IPS-18a (cell line): Measurements from ENCODE around the gene PTPRN2.
"Not testable (repeated sequence)": the region's sequence is repeated elsewhere in the genome, so short reads cannot be mapped to it uniquely, and the experiment has no call there.

Experiments
- H3K27ac ChIP-seq: one replicate; pipeline ENCODE4 v1.5.1; 2013; ENCODE audit warnings: low read length
- H3K27me3 ChIP-seq: one replicate; pipeline ENCODE4 v1.6.1; 2013; ENCODE audit warnings: mild to moderate bottlenecking, low read length; ENCODE audit not compliant: control insufficient read depth, insufficient read depth
- H3K36me3 ChIP-seq: one replicate; pipeline ENCODE4 v1.6.1; 2013; ENCODE audit warnings: low read depth, low read length; ENCODE audit not compliant: control insufficient read depth
- H3K4me1 ChIP-seq: one replicate; pipeline ENCODE4 v1.6.1; 2013; ENCODE audit warnings: low read depth, low read length; ENCODE audit not compliant: control insufficient read depth
- H3K4me3 ChIP-seq: one replicate; pipeline ENCODE4 v1.5.1; 2013; ENCODE audit warnings: low read length
- H3K9ac ChIP-seq: one replicate; pipeline ENCODE4 v1.6.1; 2013; ENCODE audit warnings: mild to moderate bottlenecking, low read length, moderate library complexity
- H3K9me3 ChIP-seq: one replicate; pipeline ENCODE4 v1.6.1; 2013; ENCODE audit warnings: low read depth, low read length; ENCODE audit not compliant: control insufficient read depth

The PTPRN2 gene

DNA sequence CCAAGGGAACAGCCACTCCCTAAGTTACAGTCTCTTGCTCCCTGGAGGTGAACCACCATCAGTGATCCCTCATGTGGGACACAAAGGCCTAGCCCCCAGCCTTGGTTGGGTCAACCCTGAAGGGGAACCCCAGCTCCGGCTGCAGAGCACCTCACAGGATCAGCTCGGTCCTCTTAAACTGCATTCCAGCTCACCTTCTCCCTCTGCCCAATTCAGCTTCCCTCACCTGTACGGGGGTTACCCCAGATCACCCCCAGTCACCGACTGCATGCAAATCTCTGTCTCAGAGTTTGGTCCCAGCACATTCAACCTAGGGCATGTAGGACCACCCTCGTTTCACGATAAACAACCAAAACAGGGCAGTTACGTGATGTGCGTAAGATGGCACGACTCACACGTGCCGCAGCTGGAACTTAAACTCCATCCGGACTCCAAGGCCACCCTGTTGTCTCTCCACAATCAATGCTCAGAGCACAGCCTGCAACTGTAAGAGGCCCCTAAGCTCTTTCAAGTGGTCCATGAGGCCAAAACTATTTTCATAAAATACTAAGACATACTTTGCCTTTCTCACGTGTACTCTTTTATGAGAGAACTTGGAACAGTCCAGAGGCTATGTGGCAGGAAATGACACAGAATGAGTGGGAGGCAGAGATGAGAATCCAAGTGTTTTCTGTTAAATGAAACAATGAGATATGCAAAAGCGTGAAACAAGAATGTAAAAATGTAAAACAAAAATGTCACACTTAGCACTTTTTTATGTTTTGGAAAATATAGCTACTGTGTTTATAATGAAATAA lies 285.2 kb downstream of the PTPRN2 start:
- no peaks in the 10 kb centered on the region for H3K36me3 ChIP-seq
- H3K9me3 ChIP-seq, result peaks cover 3% of the 10 kb centered on the region
- H3K9ac ChIP-seq, result no peak overlapping the region
- peaks cover 35% of the 10 kb centered on the region for H3K4me1 ChIP-seq
- H3K27ac ChIP-seq, result no peak overlapping the region
- no peak overlapping the region for H3K4me3 ChIP-seq
- no peaks in the 10 kb centered on the region for H3K27me3 ChIP-seq

DNA sequence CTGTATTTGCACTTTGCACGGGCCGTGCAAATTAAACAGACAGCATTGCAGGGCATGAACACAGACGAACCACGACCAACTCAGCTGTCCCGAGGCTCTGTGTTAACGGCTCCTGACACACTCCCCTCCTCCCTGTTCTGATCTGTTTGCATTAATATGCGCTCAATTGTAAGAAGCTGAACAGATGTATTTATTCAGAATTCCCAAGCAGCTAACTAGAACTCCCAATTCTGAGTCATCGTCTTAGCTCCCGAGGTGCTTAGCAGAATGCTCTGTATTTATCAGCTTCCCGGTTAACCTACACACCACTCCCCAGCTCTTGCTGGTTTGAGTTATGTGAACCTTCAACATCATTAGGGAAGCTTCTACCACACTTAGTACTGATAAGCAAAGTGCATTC lies 286.4 kb downstream of the PTPRN2 start:
- H3K9me3 ChIP-seq, result no peaks in the 10 kb centered on the region

DNA sequence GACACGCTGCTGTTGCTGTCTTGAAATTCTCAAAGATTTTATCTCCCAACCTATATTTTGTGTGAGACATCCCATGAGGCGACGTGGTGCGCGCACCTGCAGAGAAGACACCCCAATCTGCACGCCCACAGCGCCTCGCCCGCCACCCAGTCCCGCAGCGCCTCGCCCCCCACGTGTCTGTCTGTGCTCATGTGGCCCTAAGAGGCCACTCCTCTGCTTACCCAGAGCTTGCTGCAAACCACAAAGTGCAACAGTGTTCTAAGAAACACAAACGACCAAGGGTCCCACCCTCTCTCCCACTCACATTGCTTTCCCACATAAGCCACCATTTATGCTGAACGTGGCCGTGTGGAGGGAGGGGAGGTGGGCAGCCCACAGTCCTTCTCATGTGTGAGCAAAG lies 287.2 kb downstream of the PTPRN2 start:
- no peaks in the 10 kb centered on the region for H3K27me3 ChIP-seq
- no peak overlapping the region for H3K9ac ChIP-seq
- peaks cover 29% of the 10 kb centered on the region for H3K4me1 ChIP-seq
- H3K9me3 ChIP-seq, result no peaks in the 10 kb centered on the region
- no peak overlapping the region for H3K27ac ChIP-seq
- no peaks in the 10 kb centered on the region for H3K36me3 ChIP-seq
- no peak overlapping the region for H3K4me3 ChIP-seq

More for the DNA sequence above, 286.4 kb downstream of the PTPRN2 start:
- Histone ChIP-seq H3K36me3 (no peaks in the 10 kb centered on the region), H3K4me3 (no peak overlapping the region), H3K4me1 (peaks cover 33% of the 10 kb centered on the region), H3K9ac (no peak overlapping the region), H3K27ac (no peak overlapping the region), H3K27me3 (no peaks in the 10 kb centered on the region)

DNA sequence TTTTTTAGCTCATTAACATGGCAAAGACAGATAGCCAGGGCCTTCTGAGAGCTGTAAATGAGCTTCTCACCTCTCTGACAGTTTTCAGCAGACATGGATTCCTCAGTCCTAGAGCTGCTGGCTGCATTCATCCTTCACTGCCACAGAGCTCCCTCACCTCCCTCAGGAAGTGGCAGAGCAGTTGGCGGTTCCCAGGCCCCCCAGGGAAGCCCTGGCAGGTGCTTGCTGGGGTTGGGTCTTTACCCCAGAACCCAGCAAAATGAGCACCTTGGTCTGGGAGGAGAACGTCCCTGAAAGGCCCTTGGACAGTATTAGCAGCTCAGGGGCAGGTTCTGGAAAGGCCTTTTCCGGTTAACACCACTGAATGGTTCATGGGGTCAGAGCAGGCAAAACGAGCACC lies 288.0 kb downstream of the PTPRN2 start:
- Histone ChIP-seq H3K4me1 (peaks cover 21% of the 10 kb centered on the region), H3K36me3 (no peaks in the 10 kb centered on the region), H3K27ac (no peak overlapping the region), H3K27me3 (no peaks in the 10 kb centered on the region), H3K9ac (no peak overlapping the region), H3K9me3 (no peaks in the 10 kb centered on the region), H3K4me3 (no peak overlapping the region)

DNA sequence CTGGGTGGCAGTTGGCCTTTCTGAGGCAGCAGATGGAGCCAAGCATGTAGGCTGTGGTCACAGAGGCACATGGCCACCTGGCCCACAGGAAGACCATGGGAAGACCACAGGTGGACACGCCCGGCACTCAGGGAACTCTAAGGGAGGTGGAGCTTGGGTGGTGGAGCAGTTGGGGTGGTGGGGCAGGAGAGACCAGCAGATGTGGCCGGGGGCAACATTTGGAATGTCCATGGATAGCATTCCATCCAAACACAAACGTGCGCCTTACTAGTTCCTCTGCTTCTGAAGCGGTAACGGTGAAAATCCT lies 290.9 kb downstream of the PTPRN2 start:
- Histone ChIP-seq H3K4me3 (no peak overlapping the region), H3K36me3 (no peaks in the 10 kb centered on the region), H3K9me3 (no peaks in the 10 kb centered on the region), H3K4me1 (peaks cover 11% of the 10 kb centered on the region), H3K27me3 (no peaks in the 10 kb centered on the region), H3K9ac (no peak overlapping the region), H3K27ac (no peak overlapping the region)

DNA sequence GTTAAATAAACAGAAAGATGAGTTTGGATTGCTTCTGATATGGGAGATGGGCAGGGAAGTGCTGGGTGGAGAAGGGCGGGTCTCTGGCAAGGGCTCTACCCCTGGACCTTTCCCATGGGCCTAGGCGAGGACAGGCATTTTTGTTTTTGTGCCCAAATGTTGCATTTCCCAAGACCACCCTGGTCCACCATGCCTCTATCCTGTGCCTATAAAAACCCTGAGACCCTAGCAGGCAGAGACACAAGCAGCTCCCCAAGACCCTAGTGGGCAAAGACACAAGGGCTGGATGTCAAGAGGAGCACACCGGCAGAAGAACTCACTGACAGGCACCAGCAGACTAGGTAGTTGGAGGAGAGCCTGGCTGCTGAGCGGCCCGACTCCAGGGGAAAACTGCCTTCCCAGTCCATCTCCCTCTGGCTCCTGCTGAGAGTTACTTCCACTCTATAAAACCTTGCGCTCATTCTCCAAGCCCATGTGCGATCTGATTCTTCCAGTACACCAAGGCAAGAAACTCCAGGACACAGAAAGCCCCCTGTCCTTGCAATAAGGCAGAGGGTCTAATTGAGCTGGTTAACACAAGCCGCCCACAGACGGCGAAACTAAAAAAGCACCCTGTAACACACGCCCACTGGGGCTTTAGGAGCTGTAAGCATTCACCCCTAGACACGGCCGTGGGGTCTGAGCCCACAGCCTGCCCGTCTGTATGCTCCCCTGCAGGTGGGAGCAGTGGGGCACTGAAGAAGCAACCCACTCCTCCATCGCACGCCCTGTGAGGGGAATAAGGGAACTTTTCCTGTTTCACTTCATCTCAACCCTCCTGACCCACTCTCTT lies 291.4 kb downstream of the PTPRN2 start:
- Histone ChIP-seq H3K27me3 (no peaks in the 10 kb centered on the region), H3K4me3 (no peak overlapping the region), H3K4me1 (peaks cover 13% of the 10 kb centered on the region), H3K9me3 (no peaks in the 10 kb centered on the region), H3K36me3 (no peaks in the 10 kb centered on the region), H3K27ac (no peak overlapping the region), H3K9ac (no peak overlapping the region)

DNA sequence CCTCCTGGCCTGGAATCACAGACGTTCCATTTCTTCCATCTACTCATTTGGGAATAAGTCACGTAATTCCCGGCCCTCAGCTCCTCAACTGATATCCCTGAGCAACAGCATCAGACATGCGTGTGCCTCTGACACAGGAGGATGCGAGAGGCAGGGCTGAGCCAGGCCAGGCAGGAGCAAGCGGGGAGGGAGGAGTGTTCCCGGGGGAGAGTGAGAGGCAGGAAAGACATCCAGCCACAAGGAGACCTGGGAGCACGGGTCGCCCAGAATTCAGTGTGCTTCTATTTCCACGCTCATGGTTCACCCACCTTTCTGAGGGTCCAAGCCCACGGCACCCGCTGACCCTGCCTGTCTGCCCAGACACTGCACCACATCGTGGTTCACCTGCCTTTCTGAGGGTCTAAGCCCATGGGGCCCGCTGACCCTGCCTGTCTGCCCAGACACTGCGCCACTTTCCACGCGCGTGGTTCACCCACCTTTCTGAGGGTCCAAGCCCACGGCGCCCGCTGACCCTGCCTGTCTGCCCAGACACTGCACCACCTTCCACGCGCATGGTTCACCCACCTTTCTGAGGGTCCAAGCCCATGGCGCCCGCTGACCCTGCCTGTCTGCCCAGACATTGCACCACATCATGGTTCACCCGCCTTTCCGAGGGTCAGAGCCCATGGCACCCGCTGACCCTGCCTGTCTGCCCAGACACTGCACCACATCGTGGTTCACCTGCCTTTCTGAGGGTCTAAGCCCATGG lies 293.0 kb downstream of the PTPRN2 start:
- not testable (repeated sequence) for H3K27me3 ChIP-seq, H3K4me3 ChIP-seq, H3K9ac ChIP-seq, H3K27ac ChIP-seq, H3K36me3 ChIP-seq, H3K9me3 ChIP-seq
- H3K4me1 ChIP-seq, result peaks cover 13% of the 10 kb centered on the region

DNA sequence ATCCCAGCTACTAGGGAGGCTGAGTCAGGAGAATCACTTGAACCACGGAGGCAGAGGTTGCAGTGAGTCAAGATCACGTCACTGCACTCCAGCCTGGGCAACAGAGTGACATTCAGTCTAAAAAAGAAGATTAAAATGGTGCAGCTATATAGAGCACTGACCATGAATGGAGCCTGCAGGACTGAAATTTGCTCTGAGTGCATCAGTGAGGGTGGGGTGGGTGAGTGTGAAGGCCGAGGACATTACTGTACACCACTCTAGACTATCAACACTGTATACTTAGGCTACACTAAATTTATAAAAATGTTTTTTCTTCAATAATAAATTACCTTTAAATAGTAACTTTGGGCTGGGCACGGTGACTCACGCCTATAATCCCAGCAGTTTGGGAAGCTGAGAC lies 294.7 kb downstream of the PTPRN2 start:
- H3K27ac ChIP-seq, result no peak overlapping the region
- no peak overlapping the region for H3K9ac ChIP-seq
- H3K36me3 ChIP-seq, result no peaks in the 10 kb centered on the region
- no peaks in the 10 kb centered on the region for H3K27me3 ChIP-seq
- H3K9me3 ChIP-seq, result no peaks in the 10 kb centered on the region
- no peak overlapping the region for H3K4me3 ChIP-seq
- peaks cover 13% of the 10 kb centered on the region for H3K4me1 ChIP-seq

DNA sequence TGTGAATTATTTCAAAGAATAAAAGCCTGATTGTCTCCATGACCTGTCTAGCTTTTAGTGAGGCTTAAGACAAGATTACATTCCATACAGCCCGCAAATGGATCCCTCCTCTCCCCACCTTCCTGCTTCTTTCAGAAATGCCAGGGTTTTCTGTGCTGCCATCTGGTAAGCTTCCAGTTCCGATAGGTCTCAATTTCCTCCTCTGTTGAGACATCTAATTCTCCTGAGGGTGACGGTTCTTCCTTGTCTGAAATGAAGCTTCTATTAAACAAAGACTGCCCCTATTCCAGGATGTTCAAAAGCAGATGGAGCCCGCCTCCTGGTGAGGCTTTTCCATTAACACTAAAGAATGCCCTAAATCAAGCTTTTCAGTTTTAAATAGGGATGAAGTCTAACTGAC lies 295.6 kb downstream of the PTPRN2 start:
- Histone ChIP-seq H3K9me3 (no peaks in the 10 kb centered on the region), H3K4me3 (no peak overlapping the region), H3K36me3 (no peaks in the 10 kb centered on the region), H3K9ac (no peak overlapping the region), H3K27me3 (no peaks in the 10 kb centered on the region), H3K27ac (no peak overlapping the region), H3K4me1 (peaks cover 13% of the 10 kb centered on the region)

DNA sequence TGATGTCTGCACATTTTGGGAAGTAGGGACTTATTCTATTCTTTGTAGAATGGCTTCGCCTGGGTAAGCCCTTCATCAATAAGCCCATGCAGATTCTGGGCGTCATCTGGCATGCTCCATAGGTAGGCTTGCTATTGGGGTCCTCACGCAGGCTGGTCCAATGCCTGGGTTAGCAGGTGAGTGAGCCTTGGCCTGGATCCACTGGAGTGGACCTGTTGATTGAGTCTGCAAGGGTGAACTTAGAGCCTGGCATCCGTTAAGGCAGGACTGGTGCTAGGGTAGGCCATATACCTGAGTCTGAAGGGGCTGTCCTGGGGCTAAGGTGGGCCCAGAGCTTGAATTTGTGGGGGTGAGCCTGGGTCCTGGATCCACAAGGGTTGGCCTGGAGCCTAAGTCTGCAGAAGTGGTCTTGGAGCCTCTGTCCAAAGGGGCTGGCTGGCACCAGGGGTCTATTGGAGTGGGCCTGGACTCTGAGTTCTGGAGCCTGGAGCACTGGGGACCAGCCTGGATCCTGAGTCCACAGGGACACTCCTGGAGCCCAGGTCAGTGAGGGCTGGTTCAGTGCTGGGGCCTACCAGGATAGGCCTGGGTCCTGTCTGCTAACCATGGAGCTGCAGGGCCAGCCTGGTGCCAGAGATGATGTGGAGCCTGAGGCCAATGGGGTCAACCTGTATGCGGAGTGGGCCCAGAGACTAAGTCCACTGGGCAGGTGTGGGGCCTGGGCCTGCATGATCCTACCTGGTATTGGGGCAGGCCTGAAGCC lies 297.7 kb downstream of the PTPRN2 start:
- no peaks in the 10 kb centered on the region for H3K27me3 ChIP-seq
- H3K36me3 ChIP-seq, result no peaks in the 10 kb centered on the region
- no peak overlapping the region for H3K27ac ChIP-seq
- no peak overlapping the region for H3K4me3 ChIP-seq
- H3K9ac ChIP-seq, result no peak overlapping the region
- H3K9me3 ChIP-seq, result peaks cover 4% of the 10 kb centered on the region
- peaks cover 13% of the 10 kb centered on the region for H3K4me1 ChIP-seq

DNA sequence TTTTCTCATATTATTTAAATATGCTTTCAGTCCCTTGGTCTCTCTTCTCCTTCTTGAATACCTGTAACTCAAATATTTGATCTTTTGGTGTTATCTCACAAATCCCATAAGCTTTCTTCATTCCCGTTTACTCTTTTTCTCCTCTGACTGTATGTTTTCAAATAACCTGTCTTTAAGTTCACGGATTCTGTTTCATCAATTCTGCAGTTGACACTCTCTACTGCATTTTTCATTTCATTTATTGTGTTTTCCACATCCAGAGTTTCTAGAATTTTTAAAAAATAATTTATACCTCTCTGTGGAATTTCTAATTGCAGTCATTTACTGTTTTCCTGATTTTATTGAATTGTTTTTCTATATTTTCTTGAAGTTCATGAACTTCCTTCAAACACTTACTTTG lies 298.4 kb downstream of the PTPRN2 start:
- H3K36me3 ChIP-seq, result no peaks in the 10 kb centered on the region
- no peaks in the 10 kb centered on the region for H3K27me3 ChIP-seq
- no peak overlapping the region for H3K9ac ChIP-seq
- H3K27ac ChIP-seq, result no peak overlapping the region
- peaks cover 13% of the 10 kb centered on the region for H3K4me1 ChIP-seq
- no peak overlapping the region for H3K4me3 ChIP-seq
- peaks cover 4% of the 10 kb centered on the region for H3K9me3 ChIP-seq
